Panc1 (cell line): ENCODE data around the gene MYO7B.

Source experiments
- CTCF ChIP-seq: fragments of 450-650 bp; IDR thresholded peaks from 2 replicates; pipeline ENCODE4 v1.5.1; 2017; ENCODE audit warnings: mild to moderate bottlenecking
- POLR2AphosphoS5 ChIP-seq: IDR thresholded peaks from 2 replicates; pipeline ENCODE4 v1.6.1; 2012; ENCODE audit warnings: mild to moderate bottlenecking, low read depth, low read length, moderate library complexity
- REST ChIP-seq, 2 experiments: IDR thresholded peaks; 2 replicates each; pipeline ENCODE4 v1.6.1; 2011 to 2012; ENCODE audit warnings: low read depth in 2 of 2, control low read depth in 1 of 2, low read length in 1 of 2, mild to moderate bottlenecking in 1 of 2, moderate library complexity in 1 of 2; ENCODE audit not compliant: insufficient read depth in 1 of 2
- SIN3A ChIP-seq: IDR thresholded peaks from 2 replicates; pipeline ENCODE4 v1.6.1; 2012; ENCODE audit warnings: low read depth, mild to moderate bottlenecking, low read length, moderate library complexity, borderline replicate concordance; ENCODE audit not compliant: insufficient read depth
- TCF7L2 ChIP-seq: IDR thresholded peaks from 2 replicates; pipeline ENCODE4 v1.6.1; 2011; ENCODE audit warnings: mild to moderate bottlenecking, low read depth, low read length, inconsistent platforms

DNA sequence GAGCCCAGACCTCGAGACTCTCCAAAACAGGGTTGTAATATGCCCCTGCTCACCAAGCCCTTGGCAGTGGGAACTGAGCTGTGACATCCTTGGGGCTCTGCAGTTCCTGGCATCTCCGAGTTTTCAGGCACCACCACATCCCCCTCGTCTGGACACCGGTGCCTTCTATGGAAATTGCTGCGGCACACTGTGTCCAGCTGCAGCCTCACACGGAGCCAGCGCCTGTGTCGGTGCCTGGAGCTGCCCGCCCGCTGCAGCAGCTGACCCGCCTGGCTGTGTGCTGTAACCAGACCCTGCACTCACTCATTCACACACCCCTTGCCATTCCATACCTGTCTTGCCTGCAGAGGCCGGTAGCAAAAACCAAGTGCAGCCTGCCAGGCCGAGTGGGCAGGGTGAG, 21.0 kb upstream of the MYO7B start:
- no peak for TF ChIP-seq CTCF
- TF ChIP-seq POLR2AphosphoS5 = no peak
- TF ChIP-seq SIN3A = no peak
- no peak for TF ChIP-seq REST (IDR thresholded peaks at IDR 0.05; ENCODE audit: insufficient read depth in 1 of 2, low read depth in 2 of 2, low read length in 1 of 2)
- no peak for TF ChIP-seq TCF7L2
